Neural progenitor cell (in vitro differentiated cells): ENCODE results near the gene FAM234A.

Experiments
- EZH2 ChIP-seq: fragments of 200-600 bp; sonication (generic); IDR thresholded peaks from 2 replicates; pipeline ENCODE4 v1.6.1; 2017; ENCODE audit warnings: antibody characterized with exemption, mild to moderate bottlenecking, moderate library complexity
- EZH2phosphoT487 ChIP-seq: fragments of 200-600 bp; sonication (generic); IDR thresholded peaks from 2 replicates; pipeline ENCODE4 v1.6.1; 2017; ENCODE audit warnings: antibody characterized with exemption
- TF ChIP-seq, protein P1 (sequence below): fragments of 200-600 bp; sonication (generic); IDR thresholded peaks from 2 replicates; pipeline ENCODE4 v1.5.1; 2017; ENCODE audit warnings: antibody characterized with exemption, mild to moderate bottlenecking

- TF ChIP-seq, protein P1, sequence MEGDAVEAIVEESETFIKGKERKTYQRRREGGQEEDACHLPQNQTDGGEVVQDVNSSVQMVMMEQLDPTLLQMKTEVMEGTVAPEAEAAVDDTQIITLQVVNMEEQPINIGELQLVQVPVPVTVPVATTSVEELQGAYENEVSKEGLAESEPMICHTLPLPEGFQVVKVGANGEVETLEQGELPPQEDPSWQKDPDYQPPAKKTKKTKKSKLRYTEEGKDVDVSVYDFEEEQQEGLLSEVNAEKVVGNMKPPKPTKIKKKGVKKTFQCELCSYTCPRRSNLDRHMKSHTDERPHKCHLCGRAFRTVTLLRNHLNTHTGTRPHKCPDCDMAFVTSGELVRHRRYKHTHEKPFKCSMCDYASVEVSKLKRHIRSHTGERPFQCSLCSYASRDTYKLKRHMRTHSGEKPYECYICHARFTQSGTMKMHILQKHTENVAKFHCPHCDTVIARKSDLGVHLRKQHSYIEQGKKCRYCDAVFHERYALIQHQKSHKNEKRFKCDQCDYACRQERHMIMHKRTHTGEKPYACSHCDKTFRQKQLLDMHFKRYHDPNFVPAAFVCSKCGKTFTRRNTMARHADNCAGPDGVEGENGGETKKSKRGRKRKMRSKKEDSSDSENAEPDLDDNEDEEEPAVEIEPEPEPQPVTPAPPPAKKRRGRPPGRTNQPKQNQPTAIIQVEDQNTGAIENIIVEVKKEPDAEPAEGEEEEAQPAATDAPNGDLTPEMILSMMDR: no peak
- TF ChIP-seq EZH2: no peak
- no peak for TF ChIP-seq EZH2phosphoT487
These were observed 8.7 kb downstream of the FAM234A start for GRCh38 chr16:243348-243747.
